Mucosa of gallbladder (tissue), 1 donor: ENCODE measurements around the gene OR8S1. TPM values are rescaled to one million over a fixed set of nuclear protein-coding genes. Genes with fewer than 3 reads are reported as not detected.
A peak's percentile ranks its signal among the peaks of the same experiment; 100 is the strongest.
"Not testable (repeated sequence)": the region's sequence is repeated elsewhere in the genome, so short reads cannot be mapped to it uniquely, and the experiment has no call there.

Experiments used
- DNase-seq: peaks from one replicate; pipeline ENCODE4 v3.0.0-alpha.2; 2020; ENCODE audit warnings: low spot score
- total RNA-seq: library from RNA; stranded (reverse); gene quantifications from one replicate; pipeline ENCODE4 v1.2.1, GENCODE V29; 2021
- donor health status: DM: no; HTN: no; CAD: no.

OR8S1 gene
- not detected for total RNA-seq

- DNase-seq = no peak
Measured at GRCh38 chr12:48525332-48525731, at the start of gene OR8S1. Gene OR8S1 (plus strand): TSS chr12:48525632. CDS start chr12:48525632, 0 bp downstream.

GRCh38 chr12:48482198-48482597 lies 43.2 kb upstream of the OR8S1 start, which contains the start of gene C12orf54:
Gene C12orf54 (plus strand): TSS chr12:48482498. CDS start chr12:48483297, 799 bp downstream.
- DNase-seq = no peak

GRCh38 chr12:48482930-48483329 lies 42.5 kb upstream of the OR8S1 start:
- no peak for DNase-seq

GRCh38 chr12:48486261-48486660 lies 39.2 kb upstream of the OR8S1 start:
- DNase-seq = no peak

- DNase-seq = no peak
Measured at GRCh38 chr12:48486679-48487078, 38.8 kb upstream of the OR8S1 start.

GRCh38 chr12:48489012-48489411 lies 36.4 kb upstream of the OR8S1 start:
- DNase-seq = no peak

- not testable (repeated sequence) for DNase-seq
Measured at GRCh38 chr12:48489456-48489855, 36.0 kb upstream of the OR8S1 start.

- DNase-seq = not testable (repeated sequence)
Measured at GRCh38 chr12:48500281-48500680, 25.2 kb upstream of the OR8S1 start.

GRCh38 chr12:48506836-48507235 lies 18.6 kb upstream of the OR8S1 start:
- DNase-seq = not testable (repeated sequence)

- DNase-seq = no peak
Measured at GRCh38 chr12:48508987-48509386, 16.4 kb upstream of the OR8S1 start.

- DNase-seq = no peak
Measured at GRCh38 chr12:48510111-48510510, 15.3 kb upstream of the OR8S1 start.

- no peak for DNase-seq
Measured at GRCh38 chr12:48512855-48513254, 12.6 kb upstream of the OR8S1 start.

GRCh38 chr12:48514728-48515127 lies 10.7 kb upstream of the OR8S1 start:
- DNase-seq = no peak

- DNase-seq = not testable (repeated sequence)
Measured at GRCh38 chr12:48520381-48520780, 5.1 kb upstream of the OR8S1 start.

GRCh38 chr12:48527891-48528670 lies 2.6 kb downstream of the OR8S1 start:
- DNase-seq = no peak

GRCh38 chr12:48532601-48533000 lies 7.2 kb downstream of the OR8S1 start:
- DNase-seq = no peak

- DNase-seq = no peak
Measured at GRCh38 chr12:48536602-48537001, 11.2 kb downstream of the OR8S1 start.

- peak; percentile 36 for DNase-seq
Measured at GRCh38 chr12:48542300-48542928, 17.0 kb downstream of the OR8S1 start.

GRCh38 chr12:48545833-48546469 lies 20.5 kb downstream of the OR8S1 start:
- no peak for DNase-seq

- DNase-seq = not testable (repeated sequence)
Measured at GRCh38 chr12:48547012-48547411, 21.6 kb downstream of the OR8S1 start.

GRCh38 chr12:48551636-48552035 lies 26.2 kb downstream of the OR8S1 start:
- not testable (repeated sequence) for DNase-seq

- not testable (repeated sequence) for DNase-seq
Measured at GRCh38 chr12:48553666-48554343, 28.4 kb downstream of the OR8S1 start.
